SKM-1 treated with dmso at 0.1 percent for 144 hours (cell line): ENCODE data around the gene TMEM62.

ENCODE experiments used
- DNase-seq: peaks from one replicate; lab custom pipeline; 2025; ENCODE audit not compliant: unreplicated experiment; lab: John Stamatoyannopoulos, UW

The TMEM62 gene

GRCh38 chr15:43226436-43227305, 93.3 kb downstream of the TMEM62 start:
- DNase-seq, result no peak

GRCh38 chr15:43229977-43230376, 96.6 kb downstream of the TMEM62 start:
- no peak for DNase-seq

- no peak for DNase-seq
Measured at GRCh38 chr15:43230640-43231115, 97.3 kb downstream of the TMEM62 start.

GRCh38 chr15:43232289-43232874, 99.0 kb downstream of the TMEM62 start:
- DNase-seq, result no peak
